Measurements from ENCODE around the gene SRPK3.
A peak's percentile ranks its signal among the peaks of the same experiment; 100 is the strongest.

The SRPK3 gene

DNA sequence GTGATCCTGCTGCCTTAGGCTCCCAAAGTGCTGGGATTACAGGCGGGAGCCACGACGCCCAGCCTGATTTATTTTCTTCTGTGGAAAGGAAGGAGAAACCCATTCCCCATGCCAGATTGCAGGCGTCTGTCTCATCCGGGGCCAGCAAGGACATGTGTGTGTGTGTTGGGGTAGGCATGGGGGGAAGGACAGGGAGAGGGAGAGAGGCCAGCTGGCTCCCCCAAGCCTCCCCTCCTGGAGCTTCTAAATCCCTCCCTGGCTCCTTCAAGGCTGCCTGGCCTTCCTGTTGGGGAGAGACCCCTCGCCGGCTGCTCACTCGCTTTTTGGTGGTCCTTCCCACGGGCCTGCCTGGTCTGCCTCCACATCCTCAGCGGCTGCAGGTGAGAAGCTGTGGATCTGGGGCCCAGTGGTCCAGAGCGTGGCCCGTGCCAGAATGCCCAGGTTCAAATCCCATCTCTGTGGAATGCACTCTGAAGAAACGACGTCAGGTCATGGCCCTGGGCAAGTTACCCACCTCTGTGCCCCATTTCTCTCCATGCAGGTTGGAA is 18.1 kb upstream of the SRPK3 start:
- H3K23ac ChIP-seq (ENCODE audit: low read depth, low read length, poor library complexity) = no peak overlapping the region
- H3K18ac ChIP-seq (ENCODE audit: low read length) = no peak overlapping the region
- H2BK12ac ChIP-seq (ENCODE audit: low read length) = no peak overlapping the region
- no peak overlapping the region for H3K9ac ChIP-seq (ENCODE audit: low read depth, low read length, poor library complexity)
- no peak overlapping the region for H4K91ac ChIP-seq (ENCODE audit: low read depth, low read length, poor library complexity)
- H3K4me1 ChIP-seq (ENCODE audit: control insufficient read depth in 2 of 2, insufficient read depth in 1 of 2, low read depth in 1 of 2, low read length in 2 of 2) = peaks cover 9 to 17% of the 10 kb centered on the region in 2 donors
- H3K4me2 ChIP-seq (ENCODE audit: insufficient read depth, low read length, poor library complexity, severe bottlenecking) = no peak overlapping the region
- no peak overlapping the region for H2AFZ ChIP-seq (ENCODE audit: low read length)
- WGBS, 2 donors (ENCODE audit: extremely low coverage in 2 of 2, insufficient read length in 2 of 2, insufficient replicate concordance in 1 of 2) = no CpG with 5 or more reads among the region's 14 CpGs
- no peak for DNase-seq (ENCODE audit: low spot score)
- no peak overlapping the region for H2AK5ac ChIP-seq (ENCODE audit: low read depth, low read length)
- H3K36me3 ChIP-seq (replicated peaks in 1 of 2; ENCODE audit: control insufficient read depth in 2 of 2, insufficient read depth in 2 of 2, low read length in 2 of 2) = no peaks in the 10 kb centered on the region
- H2BK120ac ChIP-seq (ENCODE audit: low read depth, low read length) = no peak overlapping the region
- H4K8ac ChIP-seq (ENCODE audit: low read depth, low read length) = no peak overlapping the region
- H2BK5ac ChIP-seq (ENCODE audit: low read length) = no peak overlapping the region
- no peak overlapping the region for H3K27ac ChIP-seq (replicated peaks; ENCODE audit: low read length)
- H3K14ac ChIP-seq (ENCODE audit: low read length) = no peak overlapping the region
- H3K4ac ChIP-seq (ENCODE audit: low read length) = no peak overlapping the region
- H2BK15ac ChIP-seq (ENCODE audit: low read length) = no peak overlapping the region
- no peak overlapping the region for H3K4me3 ChIP-seq (ENCODE audit: low read length in 2 of 2)
- peaks cover 0 to under 1% of the 10 kb centered on the region in 2 donors for H3K9me3 ChIP-seq (replicated peaks in 1 of 2; ENCODE audit: control insufficient read depth in 2 of 2, insufficient read depth in 1 of 2, low read depth in 1 of 2, low read length in 2 of 2)
- H3K27me3 ChIP-seq (ENCODE audit: control insufficient read depth in 3 of 3, insufficient read depth in 3 of 3, low read depth in 1 of 3, low read length in 3 of 3) = no peaks in the 10 kb centered on the region
- no peaks in the 10 kb centered on the region for H3K79me1 ChIP-seq (ENCODE audit: low read depth, low read length)

DNA sequence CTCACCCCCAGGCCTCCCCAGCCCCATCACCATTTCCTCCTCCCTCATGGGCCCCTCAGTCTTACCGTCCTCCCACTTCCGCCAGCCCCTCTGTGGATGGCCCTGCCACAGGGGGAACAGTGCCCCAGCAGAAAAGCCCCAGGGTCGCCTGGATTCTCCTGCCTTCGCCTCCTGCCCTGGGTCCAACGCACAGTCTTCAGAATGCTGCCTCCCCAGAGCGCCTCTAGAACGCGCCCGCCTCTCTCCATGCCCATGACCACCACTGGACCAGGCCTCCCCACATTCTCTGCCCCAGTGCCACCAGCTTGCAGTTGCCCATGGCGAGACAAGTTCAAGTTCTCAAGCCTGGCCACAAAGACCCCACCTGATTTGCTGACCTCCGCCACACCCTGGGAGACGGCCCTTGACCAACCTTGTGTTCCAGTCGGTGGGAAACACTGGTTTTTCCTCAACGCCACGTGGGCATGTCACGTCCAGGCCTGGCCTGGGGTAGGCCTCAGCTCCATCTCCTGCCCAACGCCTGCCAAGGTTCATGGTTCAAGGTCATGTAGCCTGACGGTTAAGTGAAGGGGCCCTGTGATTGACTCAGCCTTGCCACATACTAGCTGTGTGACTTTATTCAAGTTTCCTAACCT is 17.4 kb upstream of the SRPK3 start:
- peak overlapping the region; percentile 48 for H3K18ac ChIP-seq (ENCODE audit: low read length)
- no peak overlapping the region for H2AK5ac ChIP-seq (ENCODE audit: low read depth, low read length)
- no peak overlapping the region for H2BK15ac ChIP-seq (ENCODE audit: low read length)
- peaks cover 9 to 17% of the 10 kb centered on the region in 2 donors for H3K4me1 ChIP-seq (ENCODE audit: control insufficient read depth in 2 of 2, insufficient read depth in 1 of 2, low read depth in 1 of 2, low read length in 2 of 2)
- no peak overlapping the region for H3K27ac ChIP-seq (replicated peaks; ENCODE audit: low read length)
- no peaks in the 10 kb centered on the region for H3K9me3 ChIP-seq (replicated peaks in 1 of 2; ENCODE audit: control insufficient read depth in 2 of 2, insufficient read depth in 1 of 2, low read depth in 1 of 2, low read length in 2 of 2)
- H2BK5ac ChIP-seq (ENCODE audit: low read length) = no peak overlapping the region
- no peak overlapping the region for H3K4me2 ChIP-seq (ENCODE audit: insufficient read depth, low read length, poor library complexity, severe bottlenecking)
- no peak for DNase-seq (ENCODE audit: low spot score)
- H3K27me3 ChIP-seq (ENCODE audit: control insufficient read depth in 3 of 3, insufficient read depth in 3 of 3, low read depth in 1 of 3, low read length in 3 of 3) = no peaks in the 10 kb centered on the region
- no peak overlapping the region for H3K14ac ChIP-seq (ENCODE audit: low read length)
- peak overlapping the region; percentile 41 for H2BK12ac ChIP-seq (ENCODE audit: low read length)
- no peak overlapping the region for H2BK120ac ChIP-seq (ENCODE audit: low read depth, low read length)
- H3K4ac ChIP-seq (ENCODE audit: low read length) = no peak overlapping the region
- H3K23ac ChIP-seq (ENCODE audit: low read depth, low read length, poor library complexity) = no peak overlapping the region
- H4K91ac ChIP-seq (ENCODE audit: low read depth, low read length, poor library complexity) = no peak overlapping the region
- no peaks in the 10 kb centered on the region for H3K79me1 ChIP-seq (ENCODE audit: low read depth, low read length)
- H3K9ac ChIP-seq (ENCODE audit: low read depth, low read length, poor library complexity) = no peak overlapping the region
- H2AFZ ChIP-seq (ENCODE audit: low read length) = no peak overlapping the region
- no peaks in the 10 kb centered on the region for H3K36me3 ChIP-seq (replicated peaks in 1 of 2; ENCODE audit: control insufficient read depth in 2 of 2, insufficient read depth in 2 of 2, low read length in 2 of 2)
- no peak overlapping the region for H4K8ac ChIP-seq (ENCODE audit: low read depth, low read length)
- WGBS, 2 donors (ENCODE audit: extremely low coverage in 2 of 2, insufficient read length in 2 of 2, insufficient replicate concordance in 1 of 2) = no CpG with 5 or more reads among the region's 18 CpGs
- no peak overlapping the region for H3K4me3 ChIP-seq (ENCODE audit: low read length in 2 of 2)

DNA sequence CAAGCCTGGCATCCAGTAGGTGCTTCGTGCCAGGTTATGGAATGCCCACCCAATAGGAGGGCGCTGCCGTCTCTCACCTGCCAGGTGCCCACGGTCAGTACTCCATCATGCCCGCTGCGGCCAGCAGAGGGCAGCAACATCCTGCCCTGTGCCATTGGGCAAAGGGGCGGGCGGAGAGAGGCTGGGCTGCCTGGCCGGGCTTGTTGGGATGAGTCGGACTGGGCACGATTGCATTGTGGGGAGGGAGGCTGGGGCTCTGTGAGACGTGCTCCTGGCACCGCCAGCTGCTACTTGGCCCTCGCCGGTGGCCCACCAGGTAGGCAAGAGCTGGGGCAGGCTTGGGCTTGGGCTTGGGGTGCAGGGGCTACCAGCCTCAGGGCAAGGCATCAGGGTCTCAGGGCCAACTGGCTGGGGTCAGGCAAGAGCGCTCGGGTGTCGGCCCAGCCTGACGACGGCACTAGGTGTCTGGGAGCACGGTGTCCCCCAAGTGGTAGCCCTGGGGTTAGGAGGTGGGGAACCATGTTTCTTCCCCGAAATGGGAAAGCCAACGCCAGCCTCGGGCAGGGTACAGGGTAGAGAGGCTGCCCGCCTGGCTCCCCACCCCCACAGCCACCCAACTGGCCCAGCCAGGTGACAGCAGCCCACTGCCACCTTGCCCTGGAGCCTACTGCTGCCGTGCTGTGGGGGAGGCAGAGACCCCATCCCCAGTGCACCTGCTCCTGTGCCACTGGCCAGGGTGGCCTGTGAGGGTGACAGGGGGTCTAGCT is 16.7 kb upstream of the SRPK3 start, which contains the start of gene PLXNB3:
Gene PLXNB3, plus strand, starts transcription at position 261 of the 767 bp plus-strand sequence. CDS start 1,287 bp downstream, outside the sequence.
- peak; percentile 47 for DNase-seq (ENCODE audit: low spot score)

GRCh38 chrX:153764786-153765137 is 16.1 kb upstream of the SRPK3 start:
- peak overlapping the region; percentile 90 for H2BK12ac ChIP-seq (ENCODE audit: low read length)
- H3K4me2 ChIP-seq (ENCODE audit: insufficient read depth, low read length, poor library complexity, severe bottlenecking) = no peak overlapping the region
- no peaks in the 10 kb centered on the region for H3K9me3 ChIP-seq (replicated peaks in 1 of 2; ENCODE audit: control insufficient read depth in 2 of 2, insufficient read depth in 1 of 2, low read depth in 1 of 2, low read length in 2 of 2)
- no peak overlapping the region for H3K4ac ChIP-seq (ENCODE audit: low read length)
- no peak overlapping the region for H2BK15ac ChIP-seq (ENCODE audit: low read length)
- H4K91ac ChIP-seq (ENCODE audit: low read depth, low read length, poor library complexity) = no peak overlapping the region
- H3K79me1 ChIP-seq (ENCODE audit: low read depth, low read length) = no peaks in the 10 kb centered on the region
- H3K23ac ChIP-seq (ENCODE audit: low read depth, low read length, poor library complexity) = peak overlapping the region; percentile 43
- DNase-seq (ENCODE audit: low spot score) = no peak
- peak overlapping the region; percentile 81 for H2AK5ac ChIP-seq (ENCODE audit: low read depth, low read length)
- H3K14ac ChIP-seq (ENCODE audit: low read length) = peak overlapping the region; percentile 38
- WGBS, 2 donors (ENCODE audit: extremely low coverage in 2 of 2, insufficient read length in 2 of 2, insufficient replicate concordance in 1 of 2) = no CpG with 5 or more reads among the region's 7 CpGs
- H3K9ac ChIP-seq (ENCODE audit: low read depth, low read length, poor library complexity) = no peak overlapping the region
- no peak overlapping the region for H2BK120ac ChIP-seq (ENCODE audit: low read depth, low read length)
- no peak overlapping the region for H3K27ac ChIP-seq (replicated peaks; ENCODE audit: low read length)
- peak overlapping the region; percentile 82 for H2BK5ac ChIP-seq (ENCODE audit: low read length)
- H3K4me1 ChIP-seq (ENCODE audit: control insufficient read depth in 2 of 2, insufficient read depth in 1 of 2, low read depth in 1 of 2, low read length in 2 of 2) = peaks cover 9 to 17% of the 10 kb centered on the region in 2 donors
- H3K4me3 ChIP-seq (ENCODE audit: low read length in 2 of 2) = no peak overlapping the region
- no peaks in the 10 kb centered on the region for H3K36me3 ChIP-seq (replicated peaks in 1 of 2; ENCODE audit: control insufficient read depth in 2 of 2, insufficient read depth in 2 of 2, low read length in 2 of 2)
- peak overlapping the region; percentile 64 for H3K18ac ChIP-seq (ENCODE audit: low read length)
- H4K8ac ChIP-seq (ENCODE audit: low read depth, low read length) = no peak overlapping the region
- no peaks in the 10 kb centered on the region for H3K27me3 ChIP-seq (ENCODE audit: control insufficient read depth in 3 of 3, insufficient read depth in 3 of 3, low read depth in 1 of 3, low read length in 3 of 3)
- no peak overlapping the region for H2AFZ ChIP-seq (ENCODE audit: low read length)

More for the DNA sequence above, 16.7 kb upstream of the SRPK3 start, which contains the start of gene PLXNB3:
- H3K36me3 ChIP-seq (replicated peaks in 1 of 2; ENCODE audit: control insufficient read depth in 2 of 2, insufficient read depth in 2 of 2, low read length in 2 of 2) = no peaks in the 10 kb centered on the region
- H3K27ac ChIP-seq (replicated peaks; ENCODE audit: low read length) = no peak within 1 kb of the TSS
- no peak within 1 kb of the TSS for H3K4me3 ChIP-seq (ENCODE audit: low read length in 2 of 2)
- H3K23ac ChIP-seq (ENCODE audit: low read depth, low read length, poor library complexity) = peak within 1 kb of the TSS; percentile 80
- no peak within 1 kb of the TSS for H4K91ac ChIP-seq (ENCODE audit: low read depth, low read length, poor library complexity)
- no CpG with 5 or more reads among the region's 26 CpGs for WGBS, 2 donors (ENCODE audit: extremely low coverage in 2 of 2, insufficient read length in 2 of 2, insufficient replicate concordance in 1 of 2)
- H3K9ac ChIP-seq (ENCODE audit: low read depth, low read length, poor library complexity) = no peak within 1 kb of the TSS
- peaks cover 9 to 17% of the 10 kb centered on the region in 2 donors for H3K4me1 ChIP-seq (ENCODE audit: control insufficient read depth in 2 of 2, insufficient read depth in 1 of 2, low read depth in 1 of 2, low read length in 2 of 2)
- no peak within 1 kb of the TSS for H3K4ac ChIP-seq (ENCODE audit: low read length)
- no peak within 1 kb of the TSS for H4K8ac ChIP-seq (ENCODE audit: low read depth, low read length)
- H3K79me1 ChIP-seq (ENCODE audit: low read depth, low read length) = no peaks in the 10 kb centered on the region
- H3K18ac ChIP-seq (ENCODE audit: low read length) = peak within 1 kb of the TSS; percentile 64
- H2BK5ac ChIP-seq (ENCODE audit: low read length) = peak within 1 kb of the TSS; percentile 82
- H2AK5ac ChIP-seq (ENCODE audit: low read depth, low read length) = peak within 1 kb of the TSS; percentile 81
- H3K4me2 ChIP-seq (ENCODE audit: insufficient read depth, low read length, poor library complexity, severe bottlenecking) = no peak within 1 kb of the TSS
- peak within 1 kb of the TSS; percentile 90 for H2BK12ac ChIP-seq (ENCODE audit: low read length)
- no peak within 1 kb of the TSS for H2BK120ac ChIP-seq (ENCODE audit: low read depth, low read length)
- no peak within 1 kb of the TSS for H2AFZ ChIP-seq (ENCODE audit: low read length)
- peak within 1 kb of the TSS; percentile 38 for H3K14ac ChIP-seq (ENCODE audit: low read length)
- H2BK15ac ChIP-seq (ENCODE audit: low read length) = no peak within 1 kb of the TSS
- H3K27me3 ChIP-seq (ENCODE audit: control insufficient read depth in 3 of 3, insufficient read depth in 3 of 3, low read depth in 1 of 3, low read length in 3 of 3) = no peaks in the 10 kb centered on the region
- no peaks in the 10 kb centered on the region for H3K9me3 ChIP-seq (replicated peaks in 1 of 2; ENCODE audit: control insufficient read depth in 2 of 2, insufficient read depth in 1 of 2, low read depth in 1 of 2, low read length in 2 of 2)

Data from neuronal stem cell (in vitro differentiated cells).